DND-41 (cell line): ENCODE measurements around the gene OTX2.

ENCODE experiments used
- ATAC-seq: fragments of 200-7000 bp; cut with Tn5 transposase; 3 replicates; pipeline ENCODE4 v1.9.1; 2021; ENCODE audit warnings: low read depth; ENCODE audit not compliant: insufficient read depth
- DNase-seq: peaks from one replicate; pipeline ENCODE4 v3.0.0-alpha.2; 2020
- H2AFZ ChIP-seq: 2 replicates; pipeline ENCODE4 v1.6.0; 2012; ENCODE audit warnings: low read depth, low read length
- H3K27ac ChIP-seq: 2 replicates; pipeline ENCODE4 v1.5.1; 2012; ENCODE audit warnings: low read length, inconsistent platforms
- H3K27me3 ChIP-seq: fragments of 200-600 bp; sonication (generic); 2 replicates; pipeline ENCODE4 v1.6.0; 2012; ENCODE audit warnings: low read length, mild to moderate bottlenecking, inconsistent platforms; ENCODE audit not compliant: insufficient read depth, poor library complexity
- H3K36me3 ChIP-seq: 2 replicates; pipeline ENCODE4 v1.5.1; 2012; ENCODE audit warnings: low read length, inconsistent platforms; ENCODE audit not compliant: insufficient read depth
- H3K4me1 ChIP-seq: 2 replicates; pipeline ENCODE4 v1.5.1; 2012; ENCODE audit warnings: mild to moderate bottlenecking, low read length; ENCODE audit not compliant: insufficient read depth
- H3K4me2 ChIP-seq: 2 replicates; pipeline ENCODE4 v1.6.0; 2012; ENCODE audit warnings: mild to moderate bottlenecking, moderate library complexity, low read length, inconsistent platforms; ENCODE audit not compliant: insufficient read depth
- H3K4me3 ChIP-seq, 2 experiments: fragments of 200-600 bp in 1 of 2; shearing (Covaris generic) in 1 of 2; 2 replicates each; pipeline ENCODE4 v1.5.1; 2012 to 2016; ENCODE audit warnings: inconsistent platforms in 2 of 2, low read length in 2 of 2, mild to moderate bottlenecking in 2 of 2, low read depth in 1 of 2, moderate library complexity in 1 of 2
- H3K79me2 ChIP-seq: 2 replicates; pipeline ENCODE4 v1.6.0; 2012; ENCODE audit warnings: low read length, inconsistent platforms; ENCODE audit not compliant: insufficient read depth
- H3K9ac ChIP-seq: 2 replicates; pipeline ENCODE4 v1.6.0; 2012; ENCODE audit warnings: low read depth, mild to moderate bottlenecking, inconsistent platforms, low read length, moderate library complexity
- H3K9me3 ChIP-seq: 2 replicates; pipeline ENCODE4 v1.5.1; 2012; ENCODE audit warnings: low read length, moderate library complexity, mild to moderate bottlenecking, inconsistent platforms; ENCODE audit not compliant: insufficient read depth, severe bottlenecking
- H4K20me1 ChIP-seq: 2 replicates; pipeline ENCODE4 v1.6.0; 2012; ENCODE audit warnings: low read length; ENCODE audit not compliant: insufficient read depth
- EZH2 ChIP-seq: IDR thresholded peaks from 3 replicates; pipeline ENCODE4 v1.6.1; 2012; ENCODE audit warnings: borderline replicate concordance, low read depth, mild to moderate bottlenecking, moderate library complexity, low read length, inconsistent platforms; ENCODE audit not compliant: severe bottlenecking
- TF ChIP-seq, protein P1 (sequence below): IDR thresholded peaks from 2 replicates; pipeline ENCODE4 v1.5.1; 2012; ENCODE audit warnings: borderline replicate concordance, low read length, moderate library complexity, mild to moderate bottlenecking; ENCODE audit not compliant: poor library complexity, severe bottlenecking; ENCODE audit errors: extremely low read depth

OTX2 gene

DNA sequence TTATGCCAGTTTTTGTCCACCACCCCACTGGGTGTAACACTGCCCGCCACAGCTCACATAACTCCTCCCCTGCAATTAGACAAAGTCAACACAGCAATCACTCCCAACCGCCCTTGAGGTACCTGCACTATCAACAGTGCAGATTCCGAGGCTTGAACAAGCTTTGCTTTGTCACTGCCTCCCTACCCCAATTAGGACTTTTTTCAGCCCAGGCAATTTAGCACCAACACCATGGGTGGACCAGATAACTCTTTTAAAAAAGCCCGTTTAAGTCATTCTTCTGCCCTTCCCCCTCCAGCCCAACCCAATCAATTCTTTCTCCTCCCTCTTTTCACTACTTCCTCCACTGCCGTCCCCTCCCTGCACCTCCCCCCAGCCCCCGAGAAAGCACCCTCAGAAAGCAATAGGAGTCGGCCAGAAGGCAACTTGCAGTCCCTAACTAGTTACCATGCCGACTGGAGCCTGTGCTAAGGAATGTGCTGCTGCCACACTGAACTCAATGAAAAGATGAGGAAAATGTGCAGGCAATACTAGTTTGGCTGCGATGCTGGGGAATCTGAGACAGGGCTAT is 45.7 kb upstream of the OTX2 start:
- Histone ChIP-seq H3K9ac (no peak overlapping the region), H3K9me3 (no peaks in the 10 kb centered on the region), H3K36me3 (no peaks in the 10 kb centered on the region), H3K79me2 (no peaks in the 10 kb centered on the region), H3K4me1 (no peaks in the 10 kb centered on the region), H2AFZ (no peak overlapping the region), H3K27ac (no peak overlapping the region), H3K4me3 (no peak overlapping the region), H3K4me2 (no peak overlapping the region), H4K20me1 (no peaks in the 10 kb centered on the region), H3K27me3 (peaks cover 28% of the 10 kb centered on the region)
- TF ChIP-seq EZH2, result no peak
- TF ChIP-seq, protein P1, sequence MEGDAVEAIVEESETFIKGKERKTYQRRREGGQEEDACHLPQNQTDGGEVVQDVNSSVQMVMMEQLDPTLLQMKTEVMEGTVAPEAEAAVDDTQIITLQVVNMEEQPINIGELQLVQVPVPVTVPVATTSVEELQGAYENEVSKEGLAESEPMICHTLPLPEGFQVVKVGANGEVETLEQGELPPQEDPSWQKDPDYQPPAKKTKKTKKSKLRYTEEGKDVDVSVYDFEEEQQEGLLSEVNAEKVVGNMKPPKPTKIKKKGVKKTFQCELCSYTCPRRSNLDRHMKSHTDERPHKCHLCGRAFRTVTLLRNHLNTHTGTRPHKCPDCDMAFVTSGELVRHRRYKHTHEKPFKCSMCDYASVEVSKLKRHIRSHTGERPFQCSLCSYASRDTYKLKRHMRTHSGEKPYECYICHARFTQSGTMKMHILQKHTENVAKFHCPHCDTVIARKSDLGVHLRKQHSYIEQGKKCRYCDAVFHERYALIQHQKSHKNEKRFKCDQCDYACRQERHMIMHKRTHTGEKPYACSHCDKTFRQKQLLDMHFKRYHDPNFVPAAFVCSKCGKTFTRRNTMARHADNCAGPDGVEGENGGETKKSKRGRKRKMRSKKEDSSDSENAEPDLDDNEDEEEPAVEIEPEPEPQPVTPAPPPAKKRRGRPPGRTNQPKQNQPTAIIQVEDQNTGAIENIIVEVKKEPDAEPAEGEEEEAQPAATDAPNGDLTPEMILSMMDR, result no peak
- ATAC-seq (no peak), DNase-seq (no peak)

DNA sequence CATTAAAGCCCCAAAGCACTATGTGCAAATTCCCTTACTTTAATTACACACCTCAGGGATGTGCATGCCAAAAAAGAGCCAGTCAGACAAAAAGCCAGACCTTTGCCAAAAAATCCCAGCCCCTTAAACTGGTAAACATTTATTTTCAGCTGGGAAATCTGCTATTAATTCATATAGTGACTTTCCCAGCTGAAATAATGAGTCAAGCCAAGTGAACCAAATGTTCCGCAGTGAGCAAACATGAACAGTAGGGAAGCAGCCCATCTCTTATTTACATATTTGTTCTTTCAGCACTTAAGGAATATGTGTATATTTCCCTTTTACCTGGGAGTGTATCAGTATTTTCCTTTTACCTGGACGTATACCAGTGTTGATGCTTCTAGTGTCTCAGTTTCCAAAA is 44.0 kb upstream of the OTX2 start:
- H3K27ac ChIP-seq, result no peak overlapping the region
- no peak overlapping the region for H2AFZ ChIP-seq
- TF ChIP-seq, protein P1, result no peak
- no peak for TF ChIP-seq EZH2
- H3K27me3 ChIP-seq, result peaks cover 33% of the 10 kb centered on the region
- ATAC-seq, result no peak
- no peaks in the 10 kb centered on the region for H3K79me2 ChIP-seq
- H4K20me1 ChIP-seq, result no peaks in the 10 kb centered on the region
- H3K9ac ChIP-seq, result no peak overlapping the region
- no peak for DNase-seq
- no peak overlapping the region for H3K4me2 ChIP-seq
- H3K36me3 ChIP-seq, result no peaks in the 10 kb centered on the region
- no peak overlapping the region for H3K4me3 ChIP-seq
- no peaks in the 10 kb centered on the region for H3K9me3 ChIP-seq
- no peaks in the 10 kb centered on the region for H3K4me1 ChIP-seq

DNA sequence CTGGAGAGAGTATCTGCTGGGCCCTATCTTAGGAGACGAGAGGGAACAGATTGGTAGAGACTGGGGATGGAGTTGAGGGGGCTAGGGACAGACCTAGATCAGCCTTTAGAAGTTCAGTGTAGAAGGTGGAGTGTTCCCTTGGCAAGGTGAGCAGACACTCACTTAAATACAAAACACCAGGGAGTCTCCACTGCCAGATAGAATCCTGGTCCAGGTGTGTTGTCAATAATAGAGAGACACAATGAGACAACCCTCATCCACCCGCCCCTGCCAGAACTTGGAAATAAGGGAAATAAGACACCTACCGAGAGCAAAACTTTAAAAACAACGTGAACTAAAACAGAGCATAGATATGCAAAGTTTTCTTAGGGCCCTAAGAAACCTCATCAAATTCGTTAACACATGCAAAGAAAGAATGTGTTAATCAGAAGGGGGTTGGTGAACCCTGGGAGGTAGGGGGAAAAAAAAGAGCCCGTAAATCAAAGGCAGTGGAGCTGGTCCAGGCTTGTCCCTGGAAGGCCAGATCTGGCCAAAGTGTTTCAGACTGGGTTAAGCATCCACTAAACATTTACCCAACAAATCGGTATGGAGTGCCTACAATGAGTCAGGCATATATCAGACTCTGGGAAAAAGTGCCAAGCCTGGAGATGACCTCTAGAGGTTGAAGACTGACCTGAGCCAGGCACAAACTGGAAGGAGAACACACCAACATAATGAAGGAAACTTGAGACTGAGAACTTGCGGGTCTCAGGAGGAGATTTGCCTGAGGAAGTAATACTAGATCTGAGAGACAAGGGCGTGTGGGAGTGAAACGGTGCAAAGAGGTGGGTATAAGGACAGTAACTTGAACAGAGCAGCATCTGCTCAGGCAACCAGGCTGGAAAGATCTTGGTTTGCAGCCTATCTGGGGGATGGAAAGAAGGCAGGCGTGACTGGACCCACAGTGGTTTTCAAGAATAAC is 37.0 kb upstream of the OTX2 start:
- Histone ChIP-seq H3K79me2 (no peaks in the 10 kb centered on the region), H2AFZ (no peak overlapping the region), H4K20me1 (no peaks in the 10 kb centered on the region), H3K36me3 (no peaks in the 10 kb centered on the region), H3K4me2 (no peak overlapping the region), H3K4me1 (no peaks in the 10 kb centered on the region), H3K9me3 (no peaks in the 10 kb centered on the region), H3K27ac (no peak overlapping the region), H3K27me3 (peaks cover 32% of the 10 kb centered on the region), H3K9ac (no peak overlapping the region), H3K4me3 (no peak overlapping the region)
- no peak for ATAC-seq
- no peak for TF ChIP-seq EZH2
- TF ChIP-seq, protein P1, result no peak
- no peak for DNase-seq
